HG03039 (cell line): ENCODE data around the gene PYROXD2.

Experiments
- ATAC-seq: cut with Tn5 transposase; IDR thresholded peaks from one replicate; pipeline ENCODE4 v1.9.1; 2021; ENCODE audit warnings: mild to moderate bottlenecking, moderate library complexity; ENCODE audit not compliant: unreplicated experiment

The PYROXD2 gene

GRCh38 chr10:98435178-98435577 is 20.2 kb upstream of the PYROXD2 start:
- no peak for ATAC-seq

- ATAC-seq, result no peak
Measured at GRCh38 chr10:98433881-98434732, 19.1 kb upstream of the PYROXD2 start.

GRCh38 chr10:98433371-98433770 is 18.4 kb upstream of the PYROXD2 start:
- ATAC-seq, result no peak

- no peak for ATAC-seq
Measured at GRCh38 chr10:98432330-98432729, 17.3 kb upstream of the PYROXD2 start.

- ATAC-seq, result no peak
Measured at GRCh38 chr10:98431016-98431415, 16.0 kb upstream of the PYROXD2 start.

GRCh38 chr10:98430427-98430826 is 15.4 kb upstream of the PYROXD2 start:
- ATAC-seq, result no peak

GRCh38 chr10:98429320-98430072 is 14.5 kb upstream of the PYROXD2 start:
- ATAC-seq, result no peak

GRCh38 chr10:98427011-98427515 is 12.1 kb upstream of the PYROXD2 start:
- ATAC-seq, result no peak

- peak; percentile 68 for ATAC-seq
Measured at GRCh38 chr10:98425511-98426352, 10.8 kb upstream of the PYROXD2 start.

- ATAC-seq, result no peak
Measured at GRCh38 chr10:98424295-98425254, 9.6 kb upstream of the PYROXD2 start.

- ATAC-seq, result no peak
Measured at GRCh38 chr10:98423691-98424120, 8.7 kb upstream of the PYROXD2 start.

- ATAC-seq, result no peak
Measured at GRCh38 chr10:98422182-98422581, 7.2 kb upstream of the PYROXD2 start.

- no peak for ATAC-seq
Measured at GRCh38 chr10:98420786-98421185, 5.8 kb upstream of the PYROXD2 start.

GRCh38 chr10:98419469-98420261 is 4.7 kb upstream of the PYROXD2 start:
- ATAC-seq, result no peak

GRCh38 chr10:98418665-98419468 is 3.9 kb upstream of the PYROXD2 start:
- no peak for ATAC-seq

GRCh38 chr10:98417973-98418664 is 3.1 kb upstream of the PYROXD2 start:
- ATAC-seq, result no peak

GRCh38 chr10:98417481-98417959 is 2.5 kb upstream of the PYROXD2 start:
- ATAC-seq, result no peak
